GM21619 (cell line): Measurements from ENCODE around the gene GOLGA6L22.
"Not testable (repeated sequence)": the region's sequence is repeated elsewhere in the genome, so short reads cannot be mapped to it uniquely, and the experiment has no call there.

ENCODE experiments used
- ATAC-seq: cut with Tn5 transposase; IDR thresholded peaks from one replicate; pipeline ENCODE4 v1.9.1; 2021; ENCODE audit not compliant: unreplicated experiment

Gene GOLGA6L22, protein sequence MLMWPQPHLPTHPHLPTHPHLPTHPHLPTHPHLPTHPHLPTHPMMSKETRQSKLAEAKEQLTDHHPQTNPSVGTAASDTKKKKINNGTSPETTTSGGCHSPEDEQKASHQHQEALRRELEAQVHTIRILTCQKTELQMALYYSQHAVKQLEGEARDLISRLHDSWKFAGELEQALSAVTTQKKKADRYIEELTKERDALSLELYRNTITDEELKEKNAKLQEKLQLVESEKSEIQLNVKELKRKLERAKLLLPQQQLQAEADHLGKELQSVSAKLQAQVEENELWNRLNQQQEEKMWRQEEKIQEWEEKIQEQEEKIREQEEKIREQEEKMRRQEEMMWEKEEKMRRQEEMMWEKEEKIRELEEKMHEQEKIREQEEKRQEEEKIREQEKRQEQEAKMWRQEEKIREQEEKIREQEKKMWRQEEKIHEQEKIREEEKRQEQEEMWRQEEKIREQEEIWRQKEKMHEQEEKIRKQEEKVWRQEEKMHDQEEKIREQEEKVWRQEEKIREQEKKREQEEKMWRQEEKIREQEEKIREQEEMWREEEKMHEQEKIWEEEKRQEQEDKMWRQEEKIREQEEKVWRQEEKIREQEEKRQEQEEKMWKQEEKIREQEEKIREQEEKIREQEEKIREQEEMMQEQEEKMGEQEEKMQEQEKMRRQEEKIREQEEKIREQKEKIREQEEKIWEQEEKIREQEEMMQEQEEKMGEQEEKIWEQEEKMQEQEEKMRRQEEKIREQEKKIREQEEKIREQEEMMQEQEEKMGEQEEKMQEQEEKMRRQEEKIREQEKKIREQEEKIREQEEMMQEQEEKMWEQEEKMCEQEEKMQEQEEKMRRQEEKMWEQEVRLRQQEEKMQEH

DNA sequence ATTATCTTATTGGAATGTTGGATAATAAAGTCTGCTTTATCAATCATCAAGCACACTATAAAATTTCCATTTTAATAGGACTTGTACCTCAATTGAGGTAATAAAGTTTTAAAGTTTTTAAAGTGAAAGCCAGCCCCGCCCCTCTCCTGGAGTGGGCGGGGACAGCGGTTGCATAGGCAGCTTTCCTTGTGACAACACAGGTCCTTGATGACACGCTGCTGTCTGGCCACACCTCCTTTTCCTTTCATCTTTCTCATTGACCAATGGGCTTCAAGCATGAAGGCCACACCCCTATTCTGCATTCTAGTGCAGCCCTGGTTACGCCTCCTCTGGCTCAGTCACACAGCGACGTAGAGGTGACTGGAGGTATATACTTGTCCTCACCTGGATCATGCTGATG is at the start of gene GOLGA6L22:
GOLGA6L22 (plus strand) TSS at position 301 of the 400 bp plus-strand sequence; CDS start at position 392, 91 bp downstream.
- not testable (repeated sequence) for ATAC-seq

DNA sequence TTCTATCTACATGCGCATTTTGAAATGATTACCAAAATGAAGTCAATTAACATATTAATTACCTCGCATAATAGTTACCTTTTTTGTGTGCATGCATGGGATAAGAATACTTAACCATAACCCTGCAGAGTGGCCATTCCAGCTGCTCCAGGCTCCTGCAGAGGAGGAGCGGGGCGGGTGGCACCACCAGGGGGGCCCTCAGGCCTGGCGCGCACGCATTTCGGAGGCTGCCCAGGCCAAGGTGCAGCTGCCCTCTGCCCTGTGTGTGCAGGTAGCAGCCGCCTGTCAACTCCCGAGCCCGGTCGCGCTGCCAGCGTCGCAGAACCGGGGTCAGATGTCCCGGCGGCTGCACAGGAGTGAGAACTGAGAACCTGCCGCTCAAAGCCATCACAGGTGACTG is 41.4 kb upstream of the GOLGA6L22 start:
- ATAC-seq, result not testable (repeated sequence)

GRCh38 chr15:22417795-22418194 is 40.9 kb upstream of the GOLGA6L22 start:
- ATAC-seq, result not testable (repeated sequence)

GRCh38 chr15:22418212-22418611 is 40.5 kb upstream of the GOLGA6L22 start:
- ATAC-seq, result not testable (repeated sequence)

DNA sequence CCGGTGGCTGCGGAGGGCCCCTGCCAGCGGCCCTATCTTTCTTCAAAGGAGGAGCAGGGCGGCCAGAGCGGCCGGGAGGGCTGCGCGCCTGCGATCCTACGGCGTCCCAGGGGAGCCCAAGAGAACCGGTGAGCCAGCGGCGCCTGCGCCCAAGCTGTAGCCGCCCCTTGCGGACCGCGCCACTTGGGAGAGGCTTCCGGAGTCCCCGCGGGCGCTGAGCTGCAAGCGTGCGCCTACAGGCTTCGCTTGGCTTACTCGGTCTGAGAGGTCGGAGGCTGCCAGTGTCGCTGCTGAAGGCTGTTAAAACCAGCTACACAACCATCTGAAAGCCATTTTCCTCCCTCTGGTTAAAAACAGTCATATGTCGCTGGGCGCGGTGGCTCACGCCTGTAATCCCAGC is 40.0 kb upstream of the GOLGA6L22 start:
- not testable (repeated sequence) for ATAC-seq

- ATAC-seq, result not testable (repeated sequence)
Observed at GRCh38 chr15:22420340-22420739, 38.4 kb upstream of the GOLGA6L22 start.

- ATAC-seq, result not testable (repeated sequence)
Observed at GRCh38 chr15:22429426-22429825, 29.3 kb upstream of the GOLGA6L22 start.

DNA sequence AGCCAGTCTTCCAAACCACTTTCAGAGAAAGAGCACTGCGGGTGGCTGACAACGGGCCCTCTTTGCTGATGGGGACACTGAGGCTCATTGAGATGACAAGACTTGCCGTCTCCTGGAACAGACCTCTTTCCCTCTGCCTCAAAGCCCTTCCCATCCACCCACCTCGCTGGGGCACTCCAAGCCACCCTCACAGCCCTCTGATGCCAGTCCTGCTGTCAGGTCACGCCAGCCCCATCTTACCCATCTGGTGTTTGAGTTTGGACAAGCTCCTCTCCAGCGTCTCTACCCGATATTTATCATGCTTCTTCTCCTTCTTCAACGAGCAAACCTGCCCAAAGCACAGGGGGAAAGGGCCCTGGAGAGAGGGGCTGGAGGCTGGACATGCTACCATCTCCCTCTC is 27.0 kb upstream of the GOLGA6L22 start:
- not testable (repeated sequence) for ATAC-seq

DNA sequence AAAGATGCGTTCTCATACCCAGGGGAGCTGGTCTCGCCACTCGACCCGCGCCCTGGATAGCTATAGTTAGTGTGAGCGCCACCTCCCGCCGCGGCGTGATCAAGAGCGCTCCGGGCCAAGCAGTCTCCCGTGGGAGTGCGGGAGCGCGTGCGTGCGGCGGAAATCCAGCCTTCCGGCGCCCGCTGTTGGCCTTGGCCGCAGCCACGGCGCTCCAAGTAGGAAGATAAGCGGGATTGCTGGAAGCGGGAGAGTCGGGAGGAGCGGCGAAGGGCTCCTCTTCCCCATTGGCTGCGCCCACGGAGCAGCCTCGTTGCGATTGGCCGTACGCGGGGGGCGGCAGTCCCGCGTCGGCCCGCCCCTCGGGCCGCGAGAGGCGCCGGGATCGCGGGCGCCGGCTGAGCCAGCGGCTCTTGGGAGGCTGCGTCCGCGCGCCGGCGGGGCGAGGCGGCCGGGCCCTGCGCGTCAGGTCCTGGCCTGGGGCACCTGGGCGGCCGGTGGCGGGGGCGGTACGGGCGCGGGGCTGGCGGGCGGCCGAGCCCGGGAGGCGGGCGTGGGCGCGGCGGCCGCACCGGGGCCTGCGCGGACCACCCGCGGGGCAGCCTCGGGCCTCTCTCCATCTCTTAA is 35.9 kb downstream of the GOLGA6L22 start:
- ATAC-seq, result not testable (repeated sequence)

DNA sequence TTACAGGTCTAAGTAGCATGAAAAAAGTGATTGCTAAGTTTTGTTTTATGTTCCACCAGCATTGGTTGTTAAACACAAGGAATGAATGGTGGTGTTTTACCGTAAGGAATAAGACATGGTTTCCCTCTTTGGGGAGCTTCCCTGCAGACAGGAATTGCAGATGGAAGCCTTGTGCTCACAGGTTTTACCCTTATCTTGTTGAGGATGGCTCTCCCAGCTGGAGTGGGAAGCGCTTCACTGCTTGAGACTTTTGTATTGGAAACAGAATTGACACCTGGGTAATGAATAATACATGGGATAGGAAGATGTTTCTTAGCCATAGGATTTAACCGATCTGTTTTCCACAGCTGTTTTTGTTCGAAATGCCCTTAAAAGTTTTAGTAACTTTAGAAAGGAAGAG is 38.5 kb downstream of the GOLGA6L22 start:
- not testable (repeated sequence) for ATAC-seq

DNA sequence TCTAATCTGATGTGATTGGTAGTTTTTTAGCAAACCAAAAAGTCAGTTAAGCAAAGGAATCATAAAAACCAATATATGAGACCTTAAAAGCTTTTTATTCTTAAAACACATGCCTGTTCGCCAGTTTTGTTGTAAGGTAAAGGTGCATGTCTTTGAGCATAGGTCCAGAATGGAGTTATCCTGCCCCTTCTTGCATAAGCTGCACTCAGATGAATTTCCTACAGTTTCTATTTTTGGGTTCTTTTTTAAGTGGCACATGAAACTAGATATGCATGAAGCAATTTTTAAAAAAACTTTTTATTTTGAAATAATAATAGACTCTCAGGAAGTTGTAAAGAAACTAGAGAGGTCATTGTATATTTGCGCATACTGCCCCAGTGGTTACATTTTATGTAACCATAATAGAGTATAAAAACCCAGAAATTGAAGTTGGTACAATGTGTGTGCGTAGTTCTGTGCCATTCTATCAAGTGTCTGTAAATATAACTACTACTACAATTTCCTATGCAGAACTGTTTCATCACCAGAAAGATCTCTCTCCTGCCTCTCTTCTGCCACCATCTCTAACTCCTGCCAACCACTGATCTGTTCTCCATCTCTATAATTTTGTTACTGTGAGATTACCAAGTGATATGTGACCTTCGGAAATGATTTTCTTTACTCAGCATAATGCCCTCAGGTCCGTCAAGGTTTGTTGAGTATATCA is 39.7 kb downstream of the GOLGA6L22 start:
- ATAC-seq, result not testable (repeated sequence)

DNA sequence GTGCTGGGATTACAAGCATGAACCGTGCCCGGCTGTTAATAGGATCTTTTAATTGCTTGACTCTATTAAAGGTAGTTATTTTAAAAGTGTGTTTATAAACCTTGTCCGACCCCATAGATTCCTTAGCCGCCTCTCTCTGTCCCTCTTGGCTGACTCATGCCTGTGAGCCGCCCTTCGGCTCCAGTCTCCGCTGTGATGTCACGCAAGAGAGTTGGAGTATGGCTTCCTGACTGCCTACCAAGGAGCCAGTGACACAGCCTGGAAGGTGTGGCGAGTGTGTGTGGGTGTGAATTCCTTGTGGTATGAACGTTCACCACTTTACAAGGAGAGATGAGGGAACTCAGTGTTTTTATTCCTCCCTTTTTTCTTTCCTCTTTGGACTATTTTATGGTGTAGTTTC is 43.6 kb downstream of the GOLGA6L22 start:
- ATAC-seq, result not testable (repeated sequence)

DNA sequence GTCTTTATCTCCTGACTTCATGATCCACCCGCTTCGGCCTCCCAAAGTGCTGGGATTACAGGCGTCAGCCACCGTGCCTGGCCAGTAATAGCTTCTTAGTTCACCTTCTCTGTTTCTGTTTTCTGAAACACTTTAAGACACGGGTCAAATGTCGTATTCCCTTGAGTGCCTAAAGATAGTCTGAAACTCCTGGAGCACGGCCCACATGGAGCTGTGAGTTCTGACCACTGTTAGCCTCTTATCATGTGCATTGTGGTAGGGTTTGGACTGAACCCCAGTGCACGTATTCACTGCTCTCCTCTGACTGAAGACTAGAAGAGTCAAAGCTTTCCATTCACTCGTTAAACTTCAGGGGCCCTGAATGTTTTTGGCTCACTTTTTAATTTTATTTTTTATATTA is 48.3 kb downstream of the GOLGA6L22 start:
- not testable (repeated sequence) for ATAC-seq

GRCh38 chr15:22516140-22516539 is 57.4 kb downstream of the GOLGA6L22 start:
- ATAC-seq, result not testable (repeated sequence)
